Cortex of kidney (tissue), 1 donor: ENCODE measurements around the gene THADA.
"Not testable (repeated sequence)": the region's sequence is repeated elsewhere in the genome, so short reads cannot be mapped to it uniquely, and the experiment has no call there.

Experiments
- DNase-seq: peaks from one replicate; lab custom pipeline; 2025; lab: John Stamatoyannopoulos, UW

The THADA gene

GRCh38 chr2:43302182-43302960 is 293.5 kb downstream of the THADA start:
- DNase-seq: no peak

- no peak for DNase-seq
Observed at GRCh38 chr2:43300781-43301583, 294.9 kb downstream of the THADA start.

GRCh38 chr2:43300222-43300621 is 295.6 kb downstream of the THADA start:
- DNase-seq: no peak

GRCh38 chr2:43298500-43298899 is 297.3 kb downstream of the THADA start:
- no peak for DNase-seq

DNA sequence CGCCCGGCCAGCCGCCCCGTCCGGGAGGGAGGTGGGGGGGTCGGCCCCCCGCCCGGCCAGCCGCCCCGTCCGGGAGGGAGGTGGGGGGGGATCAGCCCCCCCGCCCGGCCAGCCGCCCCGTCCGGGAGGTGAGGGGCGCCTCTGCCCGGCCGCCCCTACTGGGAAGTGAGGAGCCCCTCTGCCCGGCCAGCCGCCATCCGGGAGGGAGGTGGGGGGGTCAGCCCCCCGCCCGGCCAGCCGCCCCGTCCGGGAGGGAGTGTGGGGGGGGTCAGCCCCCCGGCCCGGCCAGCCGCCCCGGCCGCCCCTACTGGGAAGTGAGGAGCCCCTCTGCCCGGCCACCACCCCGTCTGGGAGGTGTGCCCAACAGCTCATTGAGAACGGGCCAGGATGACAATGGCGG is 298.1 kb downstream of the THADA start:
- not testable (repeated sequence) for DNase-seq

GRCh38 chr2:43294973-43295603 is 300.8 kb downstream of the THADA start:
- no peak for DNase-seq

GRCh38 chr2:43293744-43294695 is 301.8 kb downstream of the THADA start:
- no peak for DNase-seq

DNA sequence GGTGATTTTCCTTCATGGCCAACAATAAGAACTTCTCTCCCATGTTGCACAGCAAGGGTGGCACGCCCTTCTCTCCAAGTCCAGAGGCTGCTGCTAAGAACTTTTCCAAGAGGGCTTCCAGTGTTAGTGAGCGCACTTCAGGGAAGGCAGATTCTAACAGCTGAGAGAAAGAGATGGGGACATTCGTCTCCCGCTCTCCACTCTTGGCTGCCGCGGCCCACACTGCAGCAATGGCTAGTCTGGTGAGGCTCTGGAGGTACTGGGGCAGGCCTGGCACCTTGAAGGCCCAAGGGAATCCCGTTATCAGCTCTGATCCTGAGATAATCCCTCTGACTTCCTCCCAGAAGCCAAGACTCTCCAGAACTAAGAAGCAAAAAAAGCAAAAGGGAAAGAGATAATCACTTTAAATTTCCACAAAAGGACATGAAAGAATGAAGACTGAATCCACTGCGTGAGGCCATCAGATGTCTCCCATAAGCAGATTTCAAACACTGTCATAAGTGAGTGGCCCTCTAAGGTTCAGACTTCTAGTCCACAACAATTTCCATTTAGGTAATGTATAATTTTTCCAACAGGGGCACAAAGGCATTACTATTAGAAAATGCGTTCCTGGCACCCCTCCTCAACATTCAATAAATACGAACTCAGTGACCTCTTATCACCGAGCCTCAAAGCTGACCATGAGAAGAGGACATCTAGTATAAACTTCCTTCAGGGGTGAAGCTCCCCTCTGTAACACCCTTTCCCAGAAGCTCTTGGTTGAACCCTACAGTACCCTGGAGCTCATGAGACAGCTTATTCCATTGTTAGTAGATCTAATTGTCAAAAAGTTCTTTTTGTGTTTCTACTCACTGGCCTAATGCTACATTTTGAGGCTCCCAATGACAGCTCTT is 302.7 kb downstream of the THADA start:
- no peak for DNase-seq

GRCh38 chr2:43292297-43292696 is 303.5 kb downstream of the THADA start:
- DNase-seq: no peak

- no peak for DNase-seq
Observed at GRCh38 chr2:43289331-43289730, 306.5 kb downstream of the THADA start.

DNA sequence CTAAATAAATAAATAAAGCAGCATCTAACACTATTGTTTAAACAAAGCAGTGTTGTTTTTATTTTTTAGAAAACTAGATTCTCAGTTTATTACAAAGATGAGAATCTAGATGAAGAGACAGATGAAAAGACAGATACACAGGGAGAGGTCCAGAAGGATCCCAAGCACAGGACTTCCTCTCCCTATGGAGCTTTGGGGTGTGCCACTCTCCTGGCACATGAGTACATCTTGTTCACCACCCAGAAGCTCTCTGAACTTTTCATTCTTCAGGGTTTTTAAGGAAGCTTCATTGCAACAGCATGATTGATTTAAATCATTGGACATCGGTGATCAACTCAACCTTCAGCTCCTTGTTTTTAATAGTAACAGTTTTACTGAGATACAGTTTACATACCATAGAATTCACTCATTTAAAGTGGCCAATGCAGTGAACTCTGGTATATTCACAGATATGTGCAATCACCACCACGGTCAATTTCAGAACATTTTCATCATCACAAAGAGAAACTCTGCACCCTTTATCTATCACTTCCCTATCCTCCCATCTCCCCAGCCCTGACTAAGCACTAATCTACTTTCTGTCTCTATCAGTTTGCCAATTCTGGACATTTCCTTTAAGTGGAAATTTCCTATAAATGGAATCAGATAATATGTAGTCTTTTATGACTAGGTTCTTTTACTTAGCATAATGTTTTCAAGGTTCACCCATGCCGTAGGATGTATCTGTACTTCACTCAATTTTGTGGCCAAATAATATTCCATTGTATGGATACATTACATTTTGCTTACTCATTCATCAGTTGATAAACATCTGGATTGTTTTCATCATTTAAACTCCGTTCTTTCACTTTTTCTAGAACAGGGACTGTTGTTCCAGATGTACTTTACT is 307.2 kb downstream of the THADA start:
- DNase-seq: no peak

GRCh38 chr2:43285987-43286386 is 309.9 kb downstream of the THADA start:
- no peak for DNase-seq

DNA sequence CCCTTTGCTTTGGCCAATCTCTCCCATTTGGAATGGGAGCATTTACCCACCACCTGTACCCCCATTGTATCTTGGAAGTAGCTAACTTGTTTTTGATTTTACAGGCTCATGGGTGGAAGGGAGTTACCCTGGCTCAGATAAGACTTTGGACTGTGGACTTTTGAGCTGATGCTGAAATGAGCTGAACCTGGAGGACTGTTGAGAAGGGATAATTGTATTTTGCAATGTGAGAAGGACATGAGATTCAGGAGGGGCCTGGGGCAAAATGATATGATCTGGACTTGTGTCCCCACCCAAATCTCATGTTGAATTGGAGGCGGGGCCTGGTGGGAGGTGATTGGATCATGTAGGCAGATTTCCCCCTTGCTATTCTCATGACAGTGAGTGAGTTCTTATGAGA is 310.9 kb downstream of the THADA start:
- DNase-seq: no peak

DNA sequence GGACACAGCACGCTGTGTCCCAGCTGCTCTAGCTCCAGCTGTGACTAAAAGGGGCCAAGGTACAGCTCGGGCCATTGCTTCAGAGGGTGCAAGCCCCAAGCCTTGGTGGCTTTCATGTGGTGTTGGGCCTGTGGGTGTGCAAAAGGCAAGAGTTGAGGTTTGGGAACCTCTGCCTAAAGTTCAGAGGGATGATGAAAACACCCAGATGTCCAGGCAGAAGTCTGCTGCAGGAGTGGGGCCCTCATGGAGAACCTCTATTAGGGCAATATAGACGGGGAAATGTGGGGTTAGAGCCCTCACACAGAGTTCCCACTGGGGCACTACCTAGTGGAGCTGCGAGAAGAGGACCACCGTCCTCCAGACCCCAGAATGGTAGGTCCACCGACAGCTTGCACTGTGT is 311.5 kb downstream of the THADA start:
- DNase-seq: not testable (repeated sequence)

GRCh38 chr2:43280994-43281393 is 314.8 kb downstream of the THADA start:
- DNase-seq: no peak

DNA sequence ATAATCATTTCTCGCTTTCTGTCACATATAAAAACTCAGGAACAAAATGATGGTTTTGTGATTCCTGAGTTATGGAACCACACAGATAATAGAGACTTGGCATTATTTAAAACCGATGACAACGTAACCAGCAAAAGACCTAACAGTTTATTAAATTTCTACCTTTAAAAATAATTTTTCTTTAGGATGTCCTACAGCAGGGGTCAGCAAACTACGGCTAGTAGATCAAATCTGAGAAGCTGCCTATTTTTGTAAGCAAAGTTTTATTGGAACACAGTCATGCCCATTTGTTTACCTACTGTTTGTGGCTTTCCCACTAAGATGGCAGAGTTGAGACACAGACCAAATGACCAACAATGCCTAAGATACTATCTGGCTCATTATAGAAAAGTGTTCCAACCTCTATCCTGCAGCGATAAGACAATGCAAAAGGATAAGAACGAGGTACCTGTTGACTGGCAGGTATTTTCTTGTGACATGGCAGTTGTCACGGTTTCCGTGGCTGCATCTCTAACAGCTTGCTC is 316.5 kb downstream of the THADA start:
- no peak for DNase-seq

DNA sequence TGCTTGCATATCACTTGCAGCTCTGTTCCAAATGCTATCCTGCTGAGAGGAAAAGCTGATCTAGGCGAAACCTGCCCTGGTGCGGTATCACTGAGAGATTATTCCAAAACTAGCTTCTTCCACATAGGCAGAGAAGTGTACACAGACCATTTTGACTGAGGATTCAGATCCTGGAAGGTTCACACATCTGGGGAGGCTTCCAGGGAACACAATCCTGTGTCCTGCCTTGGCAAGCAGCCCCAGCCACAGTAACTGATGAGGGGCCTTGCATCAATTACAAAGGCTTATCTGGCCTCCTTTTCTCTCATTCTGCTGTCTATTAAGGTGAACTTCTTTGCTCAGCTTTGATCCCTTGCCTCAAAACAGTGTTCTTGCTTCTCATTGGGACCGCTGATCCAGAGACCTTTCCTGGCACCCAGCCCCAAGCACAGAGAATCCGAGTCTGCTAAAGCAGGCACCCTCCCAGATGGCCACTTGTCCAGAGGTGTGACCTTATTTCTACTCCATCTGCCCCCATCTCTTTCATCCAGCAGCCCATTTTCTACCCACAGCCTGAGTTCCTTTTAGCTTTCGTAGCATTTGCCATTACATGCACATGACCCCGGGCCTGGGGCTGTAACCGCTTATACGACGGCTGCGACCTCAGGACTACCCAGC is 317.1 kb downstream of the THADA start:
- no peak for DNase-seq

DNA sequence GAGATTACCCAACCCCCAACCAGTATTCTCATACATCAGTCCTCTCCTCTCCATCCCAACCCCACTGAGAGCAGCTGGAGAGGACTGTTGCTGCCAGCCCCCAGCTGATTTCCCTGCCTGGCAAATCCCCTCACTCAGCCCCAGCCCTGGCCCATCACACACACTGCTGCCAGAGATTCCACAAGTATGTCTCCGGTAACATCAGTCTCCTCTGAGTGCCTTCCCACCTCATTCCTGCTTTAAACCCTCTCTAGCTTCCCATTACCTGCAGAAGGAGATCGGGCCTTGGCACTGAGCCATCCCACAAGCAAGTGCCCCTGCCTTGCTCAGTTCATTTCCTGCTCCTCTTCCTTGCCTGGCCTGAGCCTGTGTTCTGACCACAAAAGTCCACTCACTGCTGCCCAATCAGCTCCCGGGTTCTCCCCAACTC is 318.9 kb downstream of the THADA start:
- DNase-seq: no peak
